Prostate gland (tissue), 2 donors: ENCODE results near the gene TIPARP. TPM values are rescaled to one million over a fixed set of nuclear protein-coding genes. Genes with fewer than 3 reads are reported as not detected.
"Not testable (repeated sequence)": the region's sequence is repeated elsewhere in the genome, so short reads cannot be mapped to it uniquely, and the experiment has no call there.

Source experiments
- DNase-seq: peaks from one replicate; pipeline ENCODE4 v3.0.0-alpha.2; 2019; ENCODE audit warnings: low spot score
- H3K27ac ChIP-seq, 2 donors: fragments of 200-600 bp; sonication (generic); 2 replicates each; pipeline ENCODE4 v1.5.1; 2017 to 2019
- H3K27me3 ChIP-seq: fragments of 200-600 bp; sonication (generic); replicated peaks from 2 replicates; pipeline ENCODE4 v1.5.1; 2019; ENCODE audit not compliant: insufficient read depth
- H3K36me3 ChIP-seq, 2 donors: fragments of 200-600 bp; sonication (generic); 1 replicate in 1 of 2; 2 replicates in 1 of 2; pipeline versions ENCODE4 v1.5.1 to v1.8.1; 2017 to 2019
- H3K4me1 ChIP-seq: fragments of 200-600 bp; sonication (generic); replicated peaks from 2 replicates; pipeline ENCODE4 v1.5.1; 2019
- H3K4me3 ChIP-seq, 2 donors: fragments of 200-600 bp; sonication (generic); 2 replicates each; pipeline ENCODE4 v1.5.1; 2017 to 2019
- H3K9me3 ChIP-seq: fragments of 200-600 bp; sonication (generic); 2 replicates; pipeline ENCODE4 v1.5.1; 2017
- POLR2A ChIP-seq: fragments of 450-650 bp; IDR thresholded peaks from one replicate; pipeline ENCODE4 v1.6.1; 2016; ENCODE audit warnings: antibody characterized with exemption, mild to moderate bottlenecking
- POLR2AphosphoS5 ChIP-seq: sonication (generic); formaldehyde crosslinking; IDR thresholded peaks from one replicate; pipeline ENCODE4 v1.6.1; 2017; ENCODE audit warnings: antibody characterized with exemption
- WGBS: methylation state at CpG from one replicate; pipeline ENCODE4 v1.1.5; 2018; 5-methylcytosine and 5-hydroxymethylcytosine counted together
- intact Hi-C: fragments of 100-400 bp; cut with DNase I; formaldehyde crosslinking; loops from one replicate; pipeline ENCODE4 v1.14.2; 2022
- total RNA-seq, 2 donors: library from RNA; depleted of rRNA; stranded (reverse); fragments of >200 nt; gene quantifications; one replicate each; pipeline ENCODE4 v1.1.0, GENCODE V29; 2016
- TF ChIP-seq, protein P1 (sequence below), 4 experiments: fragments of 200-600 bp in 2 of 4; fragments of 450-650 bp in 2 of 4; sonication (generic) in 2 of 4; IDR thresholded peaks; 1 replicate in 3 of 4; 2 replicates in 1 of 4; pipeline ENCODE4 v1.5.1; 2016 to 2019; ENCODE audit warnings: antibody characterized with exemption in 4 of 4, mild to moderate bottlenecking in 2 of 4, moderate library complexity in 2 of 4

The TIPARP gene
- total RNA-seq, 2 donors from 2014 or later, result 31.9 to 52.0 TPM

DNA sequence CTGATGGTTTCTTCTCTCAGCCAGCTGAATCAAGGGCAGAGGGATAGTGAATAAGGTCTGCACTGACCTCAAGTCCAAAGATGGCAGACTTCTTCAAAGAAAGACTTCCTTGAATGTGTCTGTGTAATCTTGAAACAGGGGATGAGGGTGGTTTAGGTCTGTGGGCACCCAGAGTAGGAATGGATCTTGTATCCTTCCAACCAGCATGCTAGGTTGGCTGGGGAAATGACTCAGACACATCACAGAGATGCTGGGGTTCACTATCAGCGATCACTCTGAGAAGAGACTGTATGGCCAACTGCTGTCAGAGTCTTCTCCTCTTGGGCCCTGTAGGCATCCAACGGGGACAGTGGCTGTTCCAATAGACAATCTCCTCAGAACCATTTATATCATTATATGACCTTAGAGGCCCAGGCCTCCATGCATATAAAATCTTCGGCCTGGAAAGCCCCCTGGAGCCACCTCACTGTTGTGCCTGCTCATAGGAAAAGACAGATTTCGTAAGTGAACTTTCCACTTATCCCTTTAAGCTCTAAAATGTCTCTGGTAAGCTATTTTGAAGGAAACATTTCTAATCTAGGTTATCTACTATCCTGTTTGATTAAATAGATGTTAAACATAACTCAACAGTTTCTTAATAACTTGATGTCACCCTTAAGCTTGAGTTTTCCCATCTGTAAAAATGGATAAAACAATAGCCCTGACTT, 58.5 kb downstream of the TIPARP start:
- no peak for DNase-seq
- Histone ChIP-seq H3K4me1 (no peaks in the 10 kb centered on the region), H3K27me3 (no peaks in the 10 kb centered on the region), H3K27ac (no peak overlapping the region), H3K9me3 (no peaks in the 10 kb centered on the region), H3K36me3 (no peaks in the 10 kb centered on the region), H3K4me3 (no peak overlapping the region)
- TF ChIP-seq POLR2A, result no peak
- TF ChIP-seq POLR2AphosphoS5, result no peak
- TF ChIP-seq, protein P1, sequence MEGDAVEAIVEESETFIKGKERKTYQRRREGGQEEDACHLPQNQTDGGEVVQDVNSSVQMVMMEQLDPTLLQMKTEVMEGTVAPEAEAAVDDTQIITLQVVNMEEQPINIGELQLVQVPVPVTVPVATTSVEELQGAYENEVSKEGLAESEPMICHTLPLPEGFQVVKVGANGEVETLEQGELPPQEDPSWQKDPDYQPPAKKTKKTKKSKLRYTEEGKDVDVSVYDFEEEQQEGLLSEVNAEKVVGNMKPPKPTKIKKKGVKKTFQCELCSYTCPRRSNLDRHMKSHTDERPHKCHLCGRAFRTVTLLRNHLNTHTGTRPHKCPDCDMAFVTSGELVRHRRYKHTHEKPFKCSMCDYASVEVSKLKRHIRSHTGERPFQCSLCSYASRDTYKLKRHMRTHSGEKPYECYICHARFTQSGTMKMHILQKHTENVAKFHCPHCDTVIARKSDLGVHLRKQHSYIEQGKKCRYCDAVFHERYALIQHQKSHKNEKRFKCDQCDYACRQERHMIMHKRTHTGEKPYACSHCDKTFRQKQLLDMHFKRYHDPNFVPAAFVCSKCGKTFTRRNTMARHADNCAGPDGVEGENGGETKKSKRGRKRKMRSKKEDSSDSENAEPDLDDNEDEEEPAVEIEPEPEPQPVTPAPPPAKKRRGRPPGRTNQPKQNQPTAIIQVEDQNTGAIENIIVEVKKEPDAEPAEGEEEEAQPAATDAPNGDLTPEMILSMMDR (IDR thresholded peaks at IDR 0.05), result no peak
- intact Hi-C loops, result no loop called here
- 96% methylated on average over 4 of the region's 4 CpGs for WGBS

DNA sequence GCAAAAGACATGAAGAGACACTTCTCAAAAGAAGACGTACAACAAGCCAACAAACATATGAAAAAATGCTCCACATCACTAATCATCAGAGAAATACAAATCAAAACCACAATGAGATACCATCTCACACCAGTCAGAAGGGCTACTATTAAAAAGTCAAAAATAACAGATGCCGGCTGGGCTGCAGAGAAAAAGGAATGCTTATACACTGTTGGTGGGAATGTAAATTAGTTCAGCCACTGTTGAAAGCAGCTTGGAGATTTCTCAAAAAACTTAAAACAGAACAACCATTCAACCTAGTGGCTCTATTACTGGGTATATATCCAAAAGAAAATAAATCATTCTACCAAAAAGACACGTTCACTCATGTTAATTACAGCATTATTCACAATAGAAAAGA, 60.3 kb downstream of the TIPARP start:
- H3K4me1 ChIP-seq, H3K9me3 ChIP-seq, H3K27ac ChIP-seq, H3K36me3 ChIP-seq, DNase-seq, H3K27me3 ChIP-seq, H3K4me3 ChIP-seq, intact Hi-C loops: not testable (repeated sequence)
- 18% methylated on average over 3 of the region's 3 CpGs for WGBS

DNA sequence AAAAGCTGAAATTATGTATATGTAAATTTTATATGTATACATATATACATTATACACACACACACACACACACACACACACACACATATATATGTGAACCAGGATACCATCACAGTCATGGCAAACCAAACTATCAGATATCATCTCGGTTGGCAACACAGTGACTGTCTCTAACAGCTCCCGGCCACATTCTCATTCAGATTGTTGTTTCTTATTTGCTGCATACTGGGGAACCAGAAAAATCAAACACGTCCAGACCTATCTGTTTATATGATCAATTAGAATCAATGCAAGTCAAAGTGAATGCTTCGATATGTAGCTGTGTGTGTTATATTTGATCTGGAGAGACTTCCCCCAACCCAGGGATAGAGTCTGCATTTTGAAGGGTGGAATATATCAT, 61.1 kb downstream of the TIPARP start:
- WGBS, result 79% methylated on average over 3 of the region's 4 CpGs
- DNase-seq, result no peak
- no peaks in the 10 kb centered on the region for H3K36me3 ChIP-seq
- intact Hi-C loops, result no loop called here
- TF ChIP-seq POLR2AphosphoS5, result no peak
- TF ChIP-seq, protein P1 (IDR thresholded peaks at IDR 0.05), result no peak
- TF ChIP-seq POLR2A, result no peak
- no peaks in the 10 kb centered on the region for H3K27me3 ChIP-seq
- no peaks in the 10 kb centered on the region for H3K9me3 ChIP-seq
- H3K4me3 ChIP-seq, result no peak overlapping the region
- H3K27ac ChIP-seq, result no peak overlapping the region
- no peaks in the 10 kb centered on the region for H3K4me1 ChIP-seq

DNA sequence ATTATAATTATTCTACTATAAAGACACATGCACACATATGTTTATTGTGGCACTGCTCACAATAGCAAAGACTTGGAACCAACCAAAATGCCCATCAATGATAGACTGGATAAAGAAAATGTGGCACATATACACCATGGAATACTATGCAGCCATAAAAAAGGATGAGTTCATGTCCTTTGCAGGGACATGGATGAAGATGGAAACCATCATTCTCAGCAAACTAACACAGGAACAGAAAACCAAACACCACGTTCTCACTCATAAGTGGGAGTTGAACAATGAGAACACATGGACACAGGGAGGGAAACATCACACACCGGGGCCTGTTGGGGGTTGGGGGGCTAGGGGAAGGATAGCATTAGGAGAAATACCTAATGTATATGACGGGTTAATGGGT, 62.7 kb downstream of the TIPARP start:
- H3K4me3 ChIP-seq, H3K9me3 ChIP-seq, H3K36me3 ChIP-seq, intact Hi-C loops, DNase-seq, H3K4me1 ChIP-seq, H3K27ac ChIP-seq, H3K27me3 ChIP-seq: not testable (repeated sequence)
- WGBS, result 87% methylated on average over 3 of the region's 3 CpGs

DNA sequence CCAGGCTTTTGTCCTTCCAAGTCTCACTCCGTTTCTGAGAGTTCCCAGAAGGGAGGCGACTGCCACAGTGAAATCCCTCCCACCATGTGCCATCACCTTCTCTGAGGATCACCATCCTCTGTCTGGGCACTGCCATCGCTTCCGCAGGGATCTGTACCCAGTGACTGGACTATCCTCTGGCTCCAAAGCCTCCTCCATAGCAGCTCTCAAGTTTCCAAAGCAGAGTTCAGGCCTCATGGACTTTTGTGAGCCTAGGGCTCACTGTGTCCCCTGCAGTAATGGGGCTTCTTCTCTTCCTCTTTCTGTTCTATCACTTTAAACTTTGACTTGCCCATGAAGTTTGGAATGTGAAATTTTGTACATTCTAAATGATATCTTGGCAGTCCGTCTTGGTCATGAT, 63.9 kb downstream of the TIPARP start:
- Histone ChIP-seq H3K27me3 (no peaks in the 10 kb centered on the region), H3K4me1 (no peaks in the 10 kb centered on the region), H3K27ac (no peak overlapping the region), H3K4me3 (no peak overlapping the region), H3K9me3 (no peaks in the 10 kb centered on the region), H3K36me3 (no peaks in the 10 kb centered on the region)
- TF ChIP-seq, protein P1 (IDR thresholded peaks at IDR 0.05), result no peak
- TF ChIP-seq POLR2A, result no peak
- no peak for TF ChIP-seq POLR2AphosphoS5
- no peak for DNase-seq
- WGBS, result 88% methylated on average over 5 of the region's 5 CpGs
- intact Hi-C loops, result no loop called here

DNA sequence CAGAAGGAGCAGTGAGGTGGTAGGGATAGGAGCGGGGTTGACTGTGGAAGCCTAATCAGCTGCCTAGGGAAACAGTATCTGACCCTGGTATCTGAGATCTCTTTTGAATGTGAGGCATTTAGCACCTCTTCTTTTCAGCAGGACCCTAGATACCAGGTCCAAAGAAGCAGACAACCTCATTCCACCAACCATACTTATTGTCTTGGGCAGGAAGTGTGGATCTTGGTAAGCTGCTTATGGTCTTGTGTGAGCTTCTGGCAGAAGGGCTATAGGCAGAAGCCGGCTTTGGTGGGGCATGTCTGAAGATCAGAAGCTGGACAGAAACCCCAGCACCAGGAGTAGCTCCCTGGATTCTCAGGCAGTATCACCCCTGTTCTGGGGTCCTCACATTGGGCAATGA, 65.6 kb downstream of the TIPARP start:
- H3K27me3 ChIP-seq, result no peaks in the 10 kb centered on the region
- no peak for DNase-seq
- no peak overlapping the region for H3K4me3 ChIP-seq
- H3K27ac ChIP-seq, result no peak overlapping the region
- H3K4me1 ChIP-seq, result no peaks in the 10 kb centered on the region
- no peaks in the 10 kb centered on the region for H3K9me3 ChIP-seq
- TF ChIP-seq POLR2AphosphoS5 (no peak), POLR2A (no peak)
- TF ChIP-seq, protein P1 (IDR thresholded peaks at IDR 0.05), result no peak
- no peaks in the 10 kb centered on the region for H3K36me3 ChIP-seq
- intact Hi-C loops, result no loop called here
- 87% methylated on average over 2 of the region's 2 CpGs for WGBS

DNA sequence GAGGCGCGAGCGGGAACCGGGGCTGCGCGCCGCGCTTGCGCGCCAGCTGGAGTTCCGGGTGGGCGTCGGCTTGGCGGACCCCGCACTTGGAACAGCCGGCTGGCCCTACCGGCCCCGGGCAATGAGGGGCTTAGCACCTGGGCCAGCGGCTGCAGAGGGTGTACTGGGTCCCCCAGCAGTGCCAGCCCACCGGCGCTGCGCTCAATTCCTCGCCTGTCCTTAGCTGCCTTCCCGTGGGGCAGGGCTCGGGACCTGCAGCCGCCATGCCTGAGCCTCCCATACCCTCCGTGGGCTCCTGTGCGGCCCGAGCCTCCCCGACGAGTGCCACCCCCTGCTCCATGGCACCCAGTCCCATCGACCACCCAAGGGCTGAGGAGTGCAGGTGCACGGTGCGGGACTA, 66.2 kb downstream of the TIPARP start:
- DNase-seq, H3K4me3 ChIP-seq, H3K9me3 ChIP-seq, H3K36me3 ChIP-seq, intact Hi-C loops, H3K27me3 ChIP-seq, H3K27ac ChIP-seq, H3K4me1 ChIP-seq: not testable (repeated sequence)
- 94% methylated on average over 34 of the region's 34 CpGs for WGBS
